Kidney epithelial cell (primary cell): Measurements from ENCODE around the gene FGFR3. TPM values are rescaled to one million over a fixed set of nuclear protein-coding genes. Genes with fewer than 3 reads are reported as not detected.

Experiments used
- DNase-seq: peaks from one replicate; pipeline ENCODE4 v3.0.0-alpha.2; 2010; ENCODE audit warnings: low read depth
- H3K27me3 ChIP-seq: 2 replicates; pipeline ENCODE4 v1.6.0; 2011; ENCODE audit warnings: low read length; ENCODE audit not compliant: control insufficient read depth, insufficient read depth
- H3K36me3 ChIP-seq: 2 replicates; pipeline ENCODE4 v1.5.1; 2011; ENCODE audit warnings: low read length; ENCODE audit not compliant: control insufficient read depth, insufficient read depth
- H3K4me3 ChIP-seq: 2 replicates; pipeline ENCODE4 v1.5.1; 2011; ENCODE audit warnings: low read depth, mild to moderate bottlenecking, control low read depth, low read length
- total RNA-seq: library from RNA; depleted of rRNA; stranded (reverse); fragments of >200 nt; gene quantifications from 2 replicates; pipeline ENCODE4 v1.2.3, GENCODE V29; 2015
- TF ChIP-seq, protein P1 (sequence below): IDR thresholded peaks from 2 replicates; pipeline ENCODE4 v1.5.1; 2011; ENCODE audit warnings: mild to moderate bottlenecking, moderate library complexity, low read length, control low read depth, inconsistent platforms; ENCODE audit not compliant: insufficient read depth, poor library complexity, severe bottlenecking

Gene FGFR3
- total RNA-seq, 1 donor from 2014 or later, result 3.2 TPM

DNA sequence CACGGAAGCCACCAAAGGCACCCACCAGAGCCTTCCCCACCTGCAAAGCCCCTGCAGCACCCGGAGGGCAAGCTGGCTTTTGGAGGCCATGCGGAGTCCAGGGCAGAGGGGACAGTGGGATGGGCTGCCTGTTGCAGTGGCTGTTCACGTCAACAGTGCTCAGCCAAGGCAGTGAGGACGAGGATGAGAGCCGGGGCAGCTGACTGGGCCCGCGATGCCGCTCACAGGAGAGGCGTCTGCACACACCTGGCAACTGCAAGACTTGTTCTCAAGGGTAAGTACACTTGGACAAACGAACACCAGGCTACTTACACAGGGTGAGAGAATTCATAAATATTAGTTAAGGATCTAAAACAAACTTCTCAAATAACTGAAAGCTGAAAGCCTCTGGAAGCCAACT is 19.6 kb downstream of the FGFR3 start:
- TF ChIP-seq, protein P1, sequence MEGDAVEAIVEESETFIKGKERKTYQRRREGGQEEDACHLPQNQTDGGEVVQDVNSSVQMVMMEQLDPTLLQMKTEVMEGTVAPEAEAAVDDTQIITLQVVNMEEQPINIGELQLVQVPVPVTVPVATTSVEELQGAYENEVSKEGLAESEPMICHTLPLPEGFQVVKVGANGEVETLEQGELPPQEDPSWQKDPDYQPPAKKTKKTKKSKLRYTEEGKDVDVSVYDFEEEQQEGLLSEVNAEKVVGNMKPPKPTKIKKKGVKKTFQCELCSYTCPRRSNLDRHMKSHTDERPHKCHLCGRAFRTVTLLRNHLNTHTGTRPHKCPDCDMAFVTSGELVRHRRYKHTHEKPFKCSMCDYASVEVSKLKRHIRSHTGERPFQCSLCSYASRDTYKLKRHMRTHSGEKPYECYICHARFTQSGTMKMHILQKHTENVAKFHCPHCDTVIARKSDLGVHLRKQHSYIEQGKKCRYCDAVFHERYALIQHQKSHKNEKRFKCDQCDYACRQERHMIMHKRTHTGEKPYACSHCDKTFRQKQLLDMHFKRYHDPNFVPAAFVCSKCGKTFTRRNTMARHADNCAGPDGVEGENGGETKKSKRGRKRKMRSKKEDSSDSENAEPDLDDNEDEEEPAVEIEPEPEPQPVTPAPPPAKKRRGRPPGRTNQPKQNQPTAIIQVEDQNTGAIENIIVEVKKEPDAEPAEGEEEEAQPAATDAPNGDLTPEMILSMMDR, result no peak

DNA sequence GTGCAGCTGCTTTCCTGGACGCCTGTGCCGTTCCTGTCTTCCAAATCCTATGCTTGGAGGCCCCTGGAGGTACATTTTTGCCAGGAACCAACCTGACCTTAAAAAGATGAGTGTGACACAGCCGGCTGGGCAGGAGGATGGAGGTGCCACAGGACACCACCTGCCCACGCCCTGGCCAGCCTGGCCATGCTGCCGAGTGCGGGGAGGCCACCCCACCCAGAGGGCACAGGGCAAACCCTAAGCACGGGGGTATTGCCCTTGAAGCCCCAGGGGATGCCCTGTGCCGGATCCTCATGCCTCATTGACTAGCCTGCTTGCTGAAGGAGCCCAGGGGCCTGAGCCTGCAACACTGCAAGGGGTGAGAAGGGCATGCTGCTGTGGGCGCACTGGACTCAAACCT is 20.1 kb downstream of the FGFR3 start:
- H3K27me3 ChIP-seq, result no peaks in the 10 kb centered on the region
- no peak overlapping the region for H3K4me3 ChIP-seq
- DNase-seq, result no peak
- peaks cover 3% of the 10 kb centered on the region for H3K36me3 ChIP-seq
- TF ChIP-seq, protein P1, result no peak

More for the DNA sequence above, 19.6 kb downstream of the FGFR3 start:
- Histone ChIP-seq H3K4me3 (no peak overlapping the region), H3K36me3 (peaks cover 3% of the 10 kb centered on the region), H3K27me3 (no peaks in the 10 kb centered on the region)
- no peak for DNase-seq

DNA sequence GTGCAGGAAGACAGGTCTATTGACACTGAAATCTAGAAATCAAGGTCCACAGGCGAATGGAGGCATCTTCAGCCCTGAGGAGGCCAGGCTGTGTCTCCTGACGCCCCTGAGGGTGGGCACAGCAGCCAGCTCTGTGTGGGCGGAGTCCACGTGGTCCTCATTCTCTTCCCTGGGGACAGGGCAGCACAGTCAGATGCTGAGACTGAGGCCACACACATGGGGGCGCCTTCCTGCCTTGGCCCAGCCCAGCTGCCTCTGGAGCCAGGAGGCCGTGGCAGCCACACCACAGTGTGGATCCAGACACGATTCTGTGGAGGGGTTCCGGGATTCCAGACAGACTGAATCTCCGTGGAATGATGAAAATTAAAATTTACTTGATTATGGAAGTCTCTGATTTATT is 20.8 kb downstream of the FGFR3 start:
- no peak overlapping the region for H3K4me3 ChIP-seq
- H3K36me3 ChIP-seq, result peaks cover 3% of the 10 kb centered on the region
- no peak for DNase-seq
- H3K27me3 ChIP-seq, result no peaks in the 10 kb centered on the region
- TF ChIP-seq, protein P1, result peak; percentile 15

DNA sequence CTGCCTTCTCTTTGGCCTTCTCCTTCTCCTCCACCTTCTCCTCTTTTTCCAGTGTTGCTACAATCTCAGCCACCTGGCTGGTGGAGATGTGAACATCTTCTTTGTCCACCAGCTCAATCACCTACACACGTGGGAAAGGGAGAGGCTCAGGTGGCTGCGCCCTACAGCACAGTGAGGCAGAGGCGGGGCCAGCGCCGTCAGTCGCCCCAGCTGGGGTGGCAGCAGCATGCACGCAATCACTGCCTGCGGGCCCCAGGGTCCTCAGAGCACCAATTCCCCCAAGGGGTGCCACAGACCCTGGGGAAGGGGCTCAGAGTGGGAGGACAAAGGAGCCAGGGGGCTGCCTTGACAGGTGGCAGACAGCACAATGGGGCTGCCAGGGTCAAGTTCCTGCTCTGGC is 21.4 kb downstream of the FGFR3 start:
- Histone ChIP-seq H3K36me3 (peaks cover 3% of the 10 kb centered on the region), H3K4me3 (no peak overlapping the region), H3K27me3 (no peaks in the 10 kb centered on the region)
- DNase-seq, result no peak
- TF ChIP-seq, protein P1, result no peak

DNA sequence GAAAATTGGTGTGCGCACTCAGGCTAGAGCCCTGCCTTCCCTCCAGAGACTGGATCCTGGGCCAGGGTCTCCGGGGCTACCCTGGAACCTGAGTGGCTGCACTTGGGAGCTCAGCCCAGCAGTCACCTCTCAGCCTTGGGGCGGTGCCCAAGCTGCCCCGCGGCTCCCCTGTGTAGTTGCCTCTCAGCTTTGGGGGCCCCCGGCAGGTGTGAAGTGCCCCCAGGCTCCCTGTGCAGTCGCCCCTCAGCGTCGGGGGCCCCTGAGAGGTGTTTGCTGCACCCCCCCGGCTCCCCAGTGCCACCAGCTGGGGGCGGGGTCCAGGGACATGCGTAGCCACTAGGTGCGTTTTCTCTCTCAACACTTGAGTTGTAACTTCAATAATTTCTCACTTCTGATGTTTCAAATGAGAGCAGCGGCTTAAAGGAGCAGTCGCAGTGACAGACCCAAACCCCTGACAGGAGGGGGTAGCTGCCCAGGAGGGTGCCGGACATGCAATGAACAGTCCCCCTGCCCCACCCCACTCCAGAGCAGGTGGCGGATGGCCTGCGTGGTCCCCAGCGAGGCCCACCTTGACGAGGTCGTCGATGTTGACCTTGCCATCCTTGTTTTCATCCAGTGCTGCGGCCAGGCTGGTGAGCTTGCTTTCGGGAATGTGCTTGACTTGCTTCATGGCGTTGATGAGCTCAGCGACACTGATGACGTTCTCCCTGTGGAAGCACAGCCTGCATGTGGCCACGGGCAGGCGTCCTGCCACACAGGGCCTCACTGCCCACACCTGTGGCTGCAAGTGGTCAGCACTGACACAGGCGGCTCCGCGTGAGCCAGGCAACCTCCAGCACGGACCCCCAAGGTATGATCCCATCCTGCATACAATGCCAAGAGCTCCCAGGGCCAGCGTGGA is 22.3 kb downstream of the FGFR3 start:
- Histone ChIP-seq H3K4me3 (no peak overlapping the region), H3K27me3 (no peaks in the 10 kb centered on the region), H3K36me3 (peaks cover 3% of the 10 kb centered on the region)
- TF ChIP-seq, protein P1, result no peak
- DNase-seq, result no peak
